DND-41 (cell line): Measurements from ENCODE around the gene SLC1A2.

Source experiments
- ATAC-seq: fragments of 200-7000 bp; cut with Tn5 transposase; 3 replicates; pipeline ENCODE4 v1.9.1; 2021; ENCODE audit warnings: low read depth; ENCODE audit not compliant: insufficient read depth
- DNase-seq: peaks from one replicate; pipeline ENCODE4 v3.0.0-alpha.2; 2020
- H2AFZ ChIP-seq: 2 replicates; pipeline ENCODE4 v1.6.0; 2012; ENCODE audit warnings: low read depth, low read length
- H3K27ac ChIP-seq: 2 replicates; pipeline ENCODE4 v1.5.1; 2012; ENCODE audit warnings: low read length, inconsistent platforms
- H3K27me3 ChIP-seq: fragments of 200-600 bp; sonication (generic); 2 replicates; pipeline ENCODE4 v1.6.0; 2012; ENCODE audit warnings: low read length, mild to moderate bottlenecking, inconsistent platforms; ENCODE audit not compliant: insufficient read depth, poor library complexity
- H3K36me3 ChIP-seq: 2 replicates; pipeline ENCODE4 v1.5.1; 2012; ENCODE audit warnings: low read length, inconsistent platforms; ENCODE audit not compliant: insufficient read depth
- H3K4me1 ChIP-seq: 2 replicates; pipeline ENCODE4 v1.5.1; 2012; ENCODE audit warnings: mild to moderate bottlenecking, low read length; ENCODE audit not compliant: insufficient read depth
- H3K4me2 ChIP-seq: 2 replicates; pipeline ENCODE4 v1.6.0; 2012; ENCODE audit warnings: mild to moderate bottlenecking, moderate library complexity, low read length, inconsistent platforms; ENCODE audit not compliant: insufficient read depth
- H3K4me3 ChIP-seq, 2 experiments: fragments of 200-600 bp in 1 of 2; shearing (Covaris generic) in 1 of 2; 2 replicates each; pipeline ENCODE4 v1.5.1; 2012 to 2016; ENCODE audit warnings: inconsistent platforms in 2 of 2, low read length in 2 of 2, mild to moderate bottlenecking in 2 of 2, low read depth in 1 of 2, moderate library complexity in 1 of 2
- H3K79me2 ChIP-seq: 2 replicates; pipeline ENCODE4 v1.6.0; 2012; ENCODE audit warnings: low read length, inconsistent platforms; ENCODE audit not compliant: insufficient read depth
- H3K9ac ChIP-seq: 2 replicates; pipeline ENCODE4 v1.6.0; 2012; ENCODE audit warnings: low read depth, mild to moderate bottlenecking, inconsistent platforms, low read length, moderate library complexity
- H3K9me3 ChIP-seq: 2 replicates; pipeline ENCODE4 v1.5.1; 2012; ENCODE audit warnings: low read length, moderate library complexity, mild to moderate bottlenecking, inconsistent platforms; ENCODE audit not compliant: insufficient read depth, severe bottlenecking
- H4K20me1 ChIP-seq: 2 replicates; pipeline ENCODE4 v1.6.0; 2012; ENCODE audit warnings: low read length; ENCODE audit not compliant: insufficient read depth
- CTCF ChIP-seq: IDR thresholded peaks from 2 replicates; pipeline ENCODE4 v1.5.1; 2012; ENCODE audit warnings: borderline replicate concordance, low read length, moderate library complexity, mild to moderate bottlenecking; ENCODE audit not compliant: poor library complexity, severe bottlenecking; ENCODE audit errors: extremely low read depth
- EZH2 ChIP-seq: IDR thresholded peaks from 3 replicates; pipeline ENCODE4 v1.6.1; 2012; ENCODE audit warnings: borderline replicate concordance, low read depth, mild to moderate bottlenecking, moderate library complexity, low read length, inconsistent platforms; ENCODE audit not compliant: severe bottlenecking

Gene SLC1A2

GRCh38 chr11:35348898-35349687 lies 70.3 kb downstream of the SLC1A2 start:
- TF ChIP-seq EZH2 (no peak), CTCF (no peak)
- ATAC-seq: no peak
- H3K4me1 ChIP-seq: no peaks in the 10 kb centered on the region
- no peak overlapping the region for H3K4me3 ChIP-seq
- no peak overlapping the region for H3K27ac ChIP-seq
- H3K9ac ChIP-seq: no peak overlapping the region
- peaks cover 2% of the 10 kb centered on the region for H3K27me3 ChIP-seq
- H2AFZ ChIP-seq: no peak overlapping the region
- H3K9me3 ChIP-seq: no peaks in the 10 kb centered on the region
- H3K4me2 ChIP-seq: no peak overlapping the region
- H4K20me1 ChIP-seq: no peaks in the 10 kb centered on the region
- no peaks in the 10 kb centered on the region for H3K36me3 ChIP-seq
- DNase-seq: no peak
- H3K79me2 ChIP-seq: no peaks in the 10 kb centered on the region

- no peaks in the 10 kb centered on the region for H4K20me1 ChIP-seq
- H3K4me3 ChIP-seq: no peak overlapping the region
- TF ChIP-seq EZH2 (no peak), CTCF (no peak)
- H2AFZ ChIP-seq: no peak overlapping the region
- no peak overlapping the region for H3K9ac ChIP-seq
- H3K79me2 ChIP-seq: no peaks in the 10 kb centered on the region
- no peak for DNase-seq
- no peak for ATAC-seq
- H3K27me3 ChIP-seq: peaks cover 2% of the 10 kb centered on the region
- H3K27ac ChIP-seq: no peak overlapping the region
- H3K4me1 ChIP-seq: no peaks in the 10 kb centered on the region
- no peak overlapping the region for H3K4me2 ChIP-seq
- no peaks in the 10 kb centered on the region for H3K36me3 ChIP-seq
- H3K9me3 ChIP-seq: no peaks in the 10 kb centered on the region
Observed at GRCh38 chr11:35347921-35348331, 71.4 kb downstream of the SLC1A2 start.

- peaks cover 2% of the 10 kb centered on the region for H3K27me3 ChIP-seq
- no peaks in the 10 kb centered on the region for H4K20me1 ChIP-seq
- H3K4me3 ChIP-seq: no peak overlapping the region
- H3K9ac ChIP-seq: no peak overlapping the region
- no peaks in the 10 kb centered on the region for H3K4me1 ChIP-seq
- ATAC-seq (no peak), DNase-seq (no peak)
- H3K79me2 ChIP-seq: no peaks in the 10 kb centered on the region
- no peaks in the 10 kb centered on the region for H3K9me3 ChIP-seq
- no peak for TF ChIP-seq EZH2
- TF ChIP-seq CTCF: no peak
- no peak overlapping the region for H3K4me2 ChIP-seq
- H2AFZ ChIP-seq: no peak overlapping the region
- no peak overlapping the region for H3K27ac ChIP-seq
- H3K36me3 ChIP-seq: no peaks in the 10 kb centered on the region
Observed at GRCh38 chr11:35347173-35347878, 72.0 kb downstream of the SLC1A2 start.
